Measurements from ENCODE around the gene EPHB1.
"Not testable (repeated sequence)": the region's sequence is repeated elsewhere in the genome, so short reads cannot be mapped to it uniquely, and the experiment has no call there.

The EPHB1 gene

DNA sequence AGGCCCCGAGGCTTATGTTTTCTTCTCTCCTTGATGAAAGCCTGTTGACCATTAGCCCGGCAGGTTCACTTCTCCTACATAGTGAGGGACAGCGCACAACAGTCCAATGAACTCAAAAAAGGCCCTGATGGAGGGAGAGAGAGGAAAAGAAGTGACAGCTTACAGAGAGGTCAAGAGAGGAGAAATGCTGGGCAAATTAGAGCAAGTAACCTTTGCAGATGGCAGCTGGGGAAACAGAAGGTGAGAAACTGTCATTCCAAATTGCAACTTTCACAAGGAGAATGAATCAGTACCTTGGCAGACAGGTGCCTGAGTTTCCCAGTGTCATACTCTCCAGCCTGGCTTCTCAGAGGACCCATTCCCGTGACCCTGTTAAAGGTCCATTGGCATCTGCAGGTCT is 252.0 kb downstream of the EPHB1 start:
- DNase-seq (ENCODE audit: low read depth in 2 of 2): no peak

DNA sequence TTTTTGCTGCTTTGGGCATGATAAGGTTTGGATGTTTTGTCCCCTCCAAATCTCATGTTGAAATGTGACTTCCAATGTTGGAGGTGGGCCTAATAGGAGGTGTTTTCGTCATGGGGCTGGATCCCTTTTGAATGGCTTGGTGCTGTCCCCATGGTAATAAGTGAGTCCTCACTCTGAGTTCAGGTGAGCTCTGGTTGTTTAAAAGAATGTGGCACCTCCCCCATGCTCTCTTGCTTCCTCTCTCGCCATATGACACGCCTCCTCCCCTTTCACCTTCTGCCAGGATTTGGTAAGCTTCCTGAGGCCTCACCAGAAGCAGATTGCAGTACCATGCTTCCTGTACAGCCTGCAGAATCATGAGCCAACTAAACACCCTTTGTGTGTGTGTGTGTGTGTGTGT is 255.5 kb downstream of the EPHB1 start:
- DNase-seq (ENCODE audit: low read depth in 2 of 2): no peak

DNA sequence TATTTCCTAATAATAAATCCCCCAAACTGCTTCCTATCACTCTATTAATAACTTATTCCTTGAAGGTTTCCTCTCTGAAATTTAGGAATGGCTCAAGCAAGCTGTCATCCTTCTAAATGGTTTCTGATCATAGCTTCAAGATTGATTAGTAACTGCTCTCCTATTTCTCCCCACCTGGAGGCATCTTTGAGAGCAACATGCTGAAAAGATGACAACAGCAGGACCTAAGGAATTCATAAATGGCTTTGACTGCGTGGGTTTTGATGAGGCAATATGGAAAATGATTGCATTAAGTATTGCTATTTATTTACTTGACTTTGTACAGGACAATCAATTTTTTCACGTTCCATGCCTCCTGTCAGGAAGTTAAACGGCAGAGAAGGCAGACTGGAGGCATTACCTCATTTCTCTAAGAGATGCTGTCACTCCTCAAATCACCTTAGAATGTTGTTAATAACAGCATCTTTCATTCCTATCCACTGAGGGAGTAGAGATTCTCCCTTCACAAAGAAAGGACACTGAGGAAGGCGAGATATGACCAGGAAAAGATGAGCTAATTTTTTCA is 256.4 kb downstream of the EPHB1 start:
- DNase-seq (ENCODE audit: low read depth in 2 of 2): no peak

DNA sequence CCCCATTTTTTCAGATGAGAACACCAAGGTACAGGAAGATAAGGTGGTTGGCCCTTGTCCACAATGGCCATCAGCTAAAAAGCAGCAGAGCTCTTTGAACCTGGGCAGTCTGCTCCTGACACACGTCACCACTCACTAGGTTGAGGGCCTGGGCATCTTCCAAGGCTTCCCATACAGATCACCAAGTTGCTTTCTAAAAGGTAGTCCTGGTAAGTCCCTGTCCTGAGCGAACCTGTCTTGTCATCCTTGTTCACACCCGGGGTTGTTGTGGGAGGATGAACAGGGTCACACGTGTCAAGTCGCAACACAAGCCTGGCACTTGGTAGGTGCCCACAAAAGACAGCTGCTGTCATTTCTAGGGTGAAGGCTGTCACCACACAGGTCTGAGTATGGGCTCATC is 260.4 kb downstream of the EPHB1 start:
- no peak for DNase-seq (ENCODE audit: low read depth in 2 of 2)

DNA sequence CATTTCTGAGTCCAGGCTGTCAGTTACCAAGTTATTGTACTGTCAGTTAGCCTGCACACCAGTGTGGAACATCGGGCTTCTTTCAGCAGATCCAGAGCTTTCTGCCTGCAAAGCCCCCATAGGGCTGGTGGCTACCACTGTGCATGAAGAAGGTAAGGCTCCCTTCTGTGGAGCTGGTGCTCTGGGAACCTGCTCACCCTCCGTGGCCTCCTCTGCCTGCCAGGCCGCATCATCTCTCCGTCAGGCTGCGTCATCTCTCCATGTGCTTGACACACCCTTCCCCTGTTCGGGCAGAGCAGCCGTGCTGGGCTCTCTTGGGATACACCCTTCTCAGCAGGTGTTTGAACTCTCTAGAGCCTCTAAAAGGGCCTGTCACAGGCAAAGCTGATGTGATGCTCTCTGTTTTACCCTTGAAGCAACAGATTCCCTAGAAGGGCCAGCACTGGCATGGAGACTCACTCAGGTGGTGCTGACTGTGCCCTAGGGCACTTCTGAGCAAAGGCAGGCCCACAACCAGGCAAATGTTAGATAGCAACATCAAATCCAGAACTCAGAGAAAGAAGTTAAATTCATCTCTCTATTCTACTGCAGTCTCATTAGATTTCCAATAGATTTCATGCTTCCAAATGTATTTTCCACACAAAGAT is 261.1 kb downstream of the EPHB1 start:
- DNase-seq (ENCODE audit: low read depth in 2 of 2): no peak

DNA sequence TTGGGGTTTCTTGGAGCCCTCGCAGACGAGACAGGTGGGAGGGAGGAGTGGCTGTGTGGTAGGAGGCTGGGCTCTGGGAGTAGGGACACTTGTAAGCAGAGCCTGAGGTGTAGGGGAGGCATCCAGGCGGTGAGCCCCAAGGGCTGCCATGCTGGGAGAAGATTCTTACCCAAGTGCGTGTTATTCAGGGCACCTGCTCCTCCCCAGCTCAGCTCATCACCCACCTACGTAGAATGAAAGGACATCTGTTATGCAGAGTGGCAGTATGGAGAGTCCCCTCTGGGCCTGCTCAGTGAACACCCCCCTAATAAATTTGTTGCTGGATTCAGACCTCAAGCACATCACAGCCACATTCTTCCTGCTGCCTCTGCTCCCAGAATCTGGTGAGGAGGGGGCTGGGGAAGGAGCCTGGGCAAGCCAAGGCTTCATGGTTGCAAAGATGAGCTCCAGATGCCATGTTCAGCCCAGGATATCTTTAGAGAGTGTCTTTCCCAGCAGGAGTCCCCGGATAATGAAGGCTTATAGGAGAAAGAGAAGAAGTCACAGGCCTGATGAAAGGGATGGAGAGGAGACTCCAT is 261.8 kb downstream of the EPHB1 start:
- DNase-seq (ENCODE audit: low read depth in 2 of 2): no peak

DNA sequence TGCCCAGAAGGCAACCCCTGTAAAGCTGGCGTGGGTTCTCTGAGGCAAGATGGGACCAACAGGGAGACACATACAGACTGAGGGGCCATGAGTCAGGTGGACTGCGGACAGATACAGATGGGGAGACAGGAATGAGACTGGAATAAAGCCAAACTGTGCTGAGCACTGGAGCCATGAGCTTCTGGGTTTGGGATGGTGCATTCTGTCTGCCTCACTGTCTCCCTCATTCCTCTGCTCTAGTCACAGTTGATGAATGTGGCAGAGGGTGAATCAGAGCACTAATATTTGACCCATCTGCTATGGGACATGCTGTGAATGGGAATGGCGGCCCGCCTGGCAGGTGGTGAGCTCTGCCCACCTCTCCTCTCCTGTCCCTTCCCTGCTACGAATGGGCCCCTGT is 262.9 kb downstream of the EPHB1 start:
- DNase-seq (ENCODE audit: low read depth in 2 of 2): no peak

DNA sequence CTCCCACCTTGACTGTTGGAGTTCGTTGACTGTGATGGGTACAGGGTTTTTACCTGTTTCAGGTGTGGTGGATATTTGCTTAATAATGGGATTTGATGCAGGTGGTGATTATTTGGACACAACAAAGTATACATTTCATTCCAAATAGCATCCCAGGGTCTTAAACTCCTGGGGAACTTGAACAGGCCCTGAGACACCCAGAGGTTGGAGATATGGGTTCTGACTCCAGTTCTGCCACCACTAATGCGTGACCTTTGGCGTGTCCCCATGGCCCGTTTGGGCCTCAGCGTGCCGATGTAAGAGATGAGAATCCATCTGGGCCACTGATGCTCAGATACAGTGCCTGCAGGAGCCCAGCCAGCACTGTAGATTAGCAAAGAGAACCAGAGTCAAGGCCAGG is 264.5 kb downstream of the EPHB1 start:
- DNase-seq (ENCODE audit: low read depth in 2 of 2): no peak

DNA sequence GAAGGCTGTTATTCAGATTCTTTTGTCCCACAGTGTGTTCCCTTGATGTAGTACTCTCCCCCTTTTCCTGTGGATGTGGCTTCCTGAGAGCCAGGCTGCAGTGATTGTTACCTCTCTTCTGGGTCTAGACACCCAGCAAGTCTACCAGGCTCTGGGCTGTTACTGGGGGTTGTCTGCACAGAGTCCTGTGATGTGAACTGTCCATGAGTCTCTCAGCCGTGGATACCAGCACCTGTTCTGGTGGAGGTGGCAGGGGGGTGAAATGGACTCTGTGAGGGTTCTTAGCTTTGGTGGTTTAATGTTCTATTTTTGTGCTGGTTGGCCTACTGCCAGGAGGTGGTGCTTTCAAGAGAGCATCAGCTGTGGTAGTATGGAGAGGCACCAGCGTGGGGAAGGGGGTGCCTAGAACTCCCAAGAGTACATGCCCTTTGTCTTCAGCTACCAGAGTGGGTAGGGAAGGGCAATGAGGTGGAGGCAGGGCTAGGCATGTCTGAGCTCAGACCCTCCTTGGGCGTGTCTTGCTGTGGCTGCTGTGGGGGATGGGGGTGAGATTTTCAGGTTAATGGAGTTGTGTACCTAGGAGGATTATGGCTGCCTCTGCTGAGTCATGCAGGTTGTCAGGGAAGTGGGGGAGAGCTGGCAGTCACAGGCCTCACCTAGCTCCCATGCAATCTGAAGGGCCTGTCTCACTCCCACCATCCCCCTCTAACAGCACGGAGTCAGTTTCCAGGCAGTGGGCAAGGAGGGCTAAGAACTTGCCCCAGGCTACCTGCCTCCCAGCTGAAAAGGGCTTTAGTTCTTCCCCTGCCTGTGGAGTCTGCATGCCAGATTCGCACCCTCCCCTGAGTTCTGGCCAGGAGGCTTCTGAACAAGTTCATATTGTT is 272.0 kb downstream of the EPHB1 start:
- DNase-seq (ENCODE audit: low read depth in 2 of 2): not testable (repeated sequence)

DNA sequence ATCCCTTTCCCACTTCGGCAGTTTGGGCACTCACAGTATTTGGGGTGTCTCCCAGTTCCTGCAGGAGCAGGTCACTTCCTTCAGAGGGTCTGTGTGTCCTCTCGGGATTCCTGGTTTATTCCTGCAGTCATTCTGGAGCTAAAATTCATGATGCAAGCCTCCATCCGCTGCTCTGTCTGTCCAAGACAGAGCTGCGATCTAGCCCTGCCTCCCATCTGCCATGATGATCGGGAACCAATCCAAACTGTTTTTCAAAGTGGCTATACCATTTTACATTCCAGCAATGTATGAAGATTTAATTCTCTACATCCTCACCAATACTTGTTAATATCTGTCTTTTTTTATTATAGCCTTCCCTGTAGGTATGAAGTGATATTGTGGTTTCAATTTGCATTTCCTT is 273.0 kb downstream of the EPHB1 start:
- no peak for DNase-seq (ENCODE audit: low read depth in 2 of 2)

DNA sequence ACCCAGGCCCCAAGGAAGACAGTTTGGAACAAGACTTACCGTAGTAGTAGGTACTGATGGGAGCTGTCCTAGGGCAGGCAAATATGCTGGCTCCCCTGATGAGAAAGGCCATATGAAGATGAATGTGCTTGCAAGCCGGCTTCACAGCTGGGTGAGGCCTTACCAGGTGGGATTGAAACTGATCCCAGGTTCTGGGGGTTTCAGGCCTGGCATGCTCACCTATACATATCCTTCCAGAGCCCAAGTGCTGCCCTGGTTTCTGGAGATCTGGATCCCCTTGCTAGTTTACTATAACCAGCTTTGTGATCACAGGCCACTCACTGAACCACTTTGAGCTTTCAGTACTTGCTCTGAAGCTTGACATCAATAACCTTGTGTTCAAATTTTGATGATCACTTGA is 274.3 kb downstream of the EPHB1 start:
- no peak for DNase-seq (ENCODE audit: low read depth in 2 of 2)

DNA sequence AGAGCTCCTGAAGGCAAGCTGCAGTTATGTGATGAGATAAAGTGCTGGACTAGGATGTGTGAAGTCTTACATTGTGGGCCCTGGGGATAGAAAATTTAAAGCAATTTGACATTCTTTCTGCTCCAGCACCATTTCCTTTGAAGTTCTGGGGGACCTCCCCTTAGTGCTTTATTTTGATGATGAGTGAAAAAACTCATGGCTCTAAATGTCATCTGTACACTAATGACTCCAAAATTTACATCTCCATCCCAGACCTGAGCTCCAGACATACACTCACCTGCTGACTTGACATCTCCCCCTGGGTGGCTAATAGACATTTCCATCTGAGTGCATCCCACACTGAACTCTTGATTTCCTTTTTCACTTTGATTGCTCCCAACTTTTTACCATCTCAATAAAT is 276.4 kb downstream of the EPHB1 start:
- DNase-seq (ENCODE audit: low read depth in 2 of 2): no peak

DNA sequence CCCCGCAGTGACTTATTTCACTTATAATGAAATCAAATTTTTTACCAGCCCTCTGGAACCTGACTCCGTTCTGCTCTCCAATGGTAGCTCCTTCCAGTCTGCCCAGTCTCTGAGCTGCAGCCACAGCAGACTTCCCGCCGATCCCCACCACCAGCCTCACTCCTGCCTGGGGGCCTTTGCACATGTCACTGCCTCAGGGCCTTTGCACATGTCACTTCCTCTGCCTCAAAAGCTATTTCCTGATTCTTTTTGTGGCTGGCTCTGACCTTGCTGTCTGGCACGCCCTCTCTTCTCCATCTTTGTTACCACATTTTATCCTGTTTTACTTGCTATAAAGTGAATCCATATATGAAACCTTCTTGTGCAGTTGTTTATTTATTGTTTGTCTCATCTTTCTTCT is 277.4 kb downstream of the EPHB1 start:
- DNase-seq (ENCODE audit: low read depth in 2 of 2): no peak

DNA sequence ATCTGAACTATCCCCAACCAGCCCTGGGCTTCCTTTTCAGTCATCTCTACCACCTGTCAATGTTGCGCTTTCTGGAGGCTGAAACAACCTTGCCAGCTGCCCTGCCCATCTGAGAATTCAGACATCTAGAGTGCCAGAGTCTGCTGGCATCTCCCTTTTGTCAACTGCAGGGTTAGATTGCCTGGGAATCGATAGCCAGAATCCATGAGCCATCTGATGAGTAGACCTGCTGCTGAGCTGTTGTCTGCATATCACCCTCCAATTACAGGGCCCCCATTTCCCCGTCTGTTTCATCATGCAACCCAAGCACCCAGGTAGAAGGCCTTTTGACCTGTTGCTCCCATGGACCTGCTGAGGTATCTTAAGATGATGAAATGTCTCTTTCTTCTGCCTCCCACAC is 280.1 kb downstream of the EPHB1 start:
- no peak for DNase-seq (ENCODE audit: low read depth in 2 of 2)

DNA sequence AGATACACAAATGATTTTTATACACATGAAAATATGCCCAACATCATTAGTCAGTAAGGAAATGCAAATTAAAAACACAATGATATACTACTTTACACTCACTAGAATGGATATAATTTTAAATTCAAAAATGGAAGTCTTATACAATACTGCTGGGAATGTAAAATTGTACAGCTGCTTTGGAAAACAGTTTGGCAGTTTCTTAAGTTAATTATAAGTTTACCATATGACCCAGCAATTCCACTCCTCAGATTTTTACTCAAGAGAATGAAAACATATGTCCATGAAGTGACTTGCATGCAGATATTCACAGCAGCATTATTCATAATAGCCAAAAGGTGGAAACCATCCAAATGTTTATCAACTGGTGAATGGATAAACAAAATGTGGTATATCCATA is 281.3 kb downstream of the EPHB1 start:
- no peak for DNase-seq (ENCODE audit: low read depth in 2 of 2)

DNA sequence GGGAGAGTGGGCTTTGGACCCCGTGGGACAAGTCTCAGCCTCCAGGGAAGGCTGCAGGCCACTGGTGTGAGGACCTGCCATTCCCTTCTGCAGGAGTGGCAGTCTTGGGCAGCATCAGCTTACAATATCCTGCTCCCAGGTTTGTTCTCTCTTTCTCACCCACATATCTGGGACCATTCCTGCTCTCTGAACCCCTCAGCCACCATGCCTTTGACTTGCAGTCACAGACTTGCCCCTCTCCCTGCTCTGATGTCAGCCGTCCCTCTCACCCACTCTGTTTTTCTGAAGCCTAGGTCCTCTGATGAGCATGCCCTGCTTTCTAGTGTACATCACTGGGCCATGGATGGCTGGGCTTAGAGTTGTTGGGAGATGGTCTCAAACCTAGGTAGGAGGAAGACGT is 282.1 kb downstream of the EPHB1 start:
- no peak for DNase-seq (ENCODE audit: low read depth in 2 of 2)

DNA sequence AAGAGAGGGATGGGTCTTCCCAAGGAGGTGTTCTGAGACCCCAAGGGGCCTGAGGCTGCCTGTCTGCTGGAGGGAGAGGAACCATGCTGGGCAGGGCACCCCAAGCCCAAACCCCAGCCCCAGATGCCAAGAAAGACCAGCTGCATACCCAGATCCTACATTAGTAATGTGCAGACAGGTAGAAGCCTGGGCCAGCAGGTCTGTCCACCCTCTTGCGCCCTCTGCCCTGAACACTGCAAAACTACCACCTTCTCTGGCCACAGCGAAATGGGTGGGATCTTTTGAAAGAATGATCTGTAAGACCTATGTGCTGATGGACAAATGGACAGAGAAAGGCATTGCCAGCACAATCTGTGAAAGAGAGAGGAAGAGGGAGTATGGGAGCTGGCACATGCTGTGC is 283.2 kb downstream of the EPHB1 start:
- DNase-seq (ENCODE audit: low read depth in 2 of 2): no peak

DNA sequence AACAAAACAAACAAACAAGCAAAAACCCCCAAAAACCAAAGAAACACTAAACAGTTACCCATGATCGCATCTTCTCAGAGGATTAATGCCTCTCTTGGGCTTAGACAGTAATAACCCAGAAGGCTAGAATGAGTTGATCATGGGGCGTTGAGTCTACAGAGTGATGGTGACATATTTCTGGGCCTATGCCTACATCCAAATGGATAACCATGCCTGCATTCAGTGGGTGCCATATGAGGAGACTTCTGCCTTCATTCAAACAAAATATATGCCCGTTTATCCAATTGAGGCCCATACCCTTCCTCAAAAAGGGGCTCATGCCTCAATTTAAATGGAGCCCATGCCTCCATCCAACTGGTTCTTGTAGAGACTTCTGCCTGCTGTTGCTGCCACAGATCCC is 284.0 kb downstream of the EPHB1 start:
- no peak for DNase-seq (ENCODE audit: low read depth in 2 of 2)

DNA sequence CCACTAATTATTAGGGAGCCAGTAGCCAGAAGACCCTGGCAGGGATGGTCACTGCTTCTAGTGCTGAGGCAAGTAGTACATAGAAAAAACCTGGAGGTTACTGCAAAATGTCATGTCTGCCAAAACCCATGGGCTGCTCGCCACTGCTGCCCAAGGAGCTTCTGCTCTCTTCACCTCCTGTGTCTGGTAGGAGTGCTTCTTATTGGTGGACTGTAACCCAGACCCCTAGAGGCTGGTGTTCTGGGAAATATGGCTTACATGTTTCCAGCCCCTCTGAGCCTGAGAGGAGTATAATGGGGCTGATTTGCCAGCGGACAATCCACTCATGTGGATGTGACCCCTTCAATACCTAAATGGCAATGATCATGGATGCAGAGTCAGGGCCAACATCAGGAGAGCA is 286.4 kb downstream of the EPHB1 start:
- DNase-seq (ENCODE audit: low read depth in 2 of 2): no peak

DNA sequence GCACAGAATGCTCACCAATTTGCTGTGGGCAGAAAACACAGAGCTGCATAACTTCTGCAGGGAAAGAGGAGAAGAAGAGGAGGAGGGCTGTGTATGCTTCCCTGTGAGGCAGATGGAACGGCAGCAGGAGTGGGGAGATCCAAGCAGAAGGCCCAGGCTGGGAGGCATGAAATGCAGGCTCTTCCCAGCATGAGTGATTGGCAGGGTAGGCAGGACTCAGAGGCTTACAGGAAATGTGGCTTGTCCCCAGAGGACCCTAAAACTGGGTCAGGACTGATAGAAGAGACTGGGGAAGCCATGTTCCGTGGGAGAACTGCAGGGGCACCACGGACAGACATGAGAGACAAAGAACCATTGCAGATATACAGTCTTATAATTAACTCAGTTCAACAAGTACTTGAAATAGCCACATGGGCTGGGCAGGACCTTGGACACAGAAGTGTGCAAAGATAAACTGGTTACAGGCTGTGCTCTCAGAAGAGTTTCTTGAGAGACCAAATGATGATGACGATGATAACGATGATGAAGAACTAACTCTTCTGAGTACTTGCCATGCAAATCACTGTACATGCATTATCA is 286.9 kb downstream of the EPHB1 start:
- DNase-seq (ENCODE audit: low read depth in 2 of 2): no peak

DNA sequence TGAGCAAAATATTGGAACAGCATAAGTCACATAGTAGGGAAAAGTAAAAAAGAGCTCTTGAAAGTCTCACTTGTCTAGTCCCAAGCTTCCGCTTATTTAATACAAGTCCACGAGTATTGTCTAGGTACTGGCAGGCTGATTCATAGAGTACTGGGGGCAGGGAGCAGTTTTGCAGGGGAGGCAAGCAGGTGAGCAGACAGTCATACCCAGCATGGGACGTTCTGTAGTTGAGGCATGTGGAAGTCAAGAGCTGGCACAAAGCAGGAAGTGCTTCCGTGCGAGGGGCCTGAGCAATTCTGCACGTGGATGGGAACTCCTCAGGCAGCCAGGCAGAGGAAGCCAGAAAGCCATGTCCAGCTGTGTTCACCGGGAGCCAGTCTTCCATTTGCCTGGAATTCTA is 287.6 kb downstream of the EPHB1 start:
- no peak for DNase-seq (ENCODE audit: low read depth in 2 of 2)

DNA sequence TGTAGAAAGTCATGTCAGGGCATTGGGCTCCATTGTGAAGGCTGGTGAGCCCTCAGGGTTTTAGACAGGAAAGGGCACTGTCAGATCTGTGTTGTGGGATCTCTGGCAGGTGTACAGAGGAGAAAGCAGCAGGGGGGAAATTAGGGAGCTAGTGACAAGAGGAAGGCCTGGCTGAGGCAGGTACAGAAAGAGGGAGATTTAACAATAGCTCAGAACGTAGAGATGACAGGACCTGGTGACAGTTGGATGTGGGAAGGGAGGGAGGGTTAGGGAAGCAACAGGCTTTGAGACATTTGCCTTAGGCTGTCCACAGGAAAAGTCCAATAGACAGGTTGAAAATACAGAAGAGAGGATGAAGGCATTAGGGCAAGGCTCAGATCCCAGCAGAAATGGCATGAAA is 288.1 kb downstream of the EPHB1 start:
- no peak for DNase-seq (ENCODE audit: low read depth in 2 of 2)

DNA sequence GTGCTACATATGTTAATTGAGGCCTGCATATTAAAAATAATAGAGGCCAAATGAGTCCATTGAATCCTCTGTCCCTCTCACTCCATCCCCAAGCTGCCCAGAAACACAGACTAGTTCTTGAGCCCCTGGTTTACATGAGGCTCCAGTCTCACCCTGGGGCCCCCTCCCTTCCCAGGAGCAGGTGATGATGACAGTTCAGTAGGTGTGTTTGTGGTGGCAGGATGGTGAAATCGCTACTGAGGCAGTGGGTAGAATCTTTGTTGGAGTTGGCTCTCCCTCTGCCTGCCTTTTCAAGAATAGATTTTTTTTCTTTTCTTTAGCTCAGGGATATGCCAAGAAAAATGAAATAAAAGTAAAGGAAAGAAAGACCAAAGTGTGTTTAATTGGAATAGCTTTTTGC is 288.7 kb downstream of the EPHB1 start:
- no peak for DNase-seq (ENCODE audit: low read depth in 2 of 2)

Data from stimulated activated CD4-positive, alpha-beta T cell treated with anti-CD3 and anti-CD28 coated beads, Interleukin-15, amount 100 ng/mL, for 48 hours (primary cell).